SK-N-SH treated with all-trans-retinoic acid at 6 μM for 48 hours (cell line): ENCODE results near the gene EXOC7.
"Not testable (repeated sequence)": the region's sequence is repeated elsewhere in the genome, so short reads cannot be mapped to it uniquely, and the experiment has no call there.

ENCODE experiments used
- ATAC-seq: fragments of 200-7000 bp; cut with Tn5 transposase; 3 replicates; pipeline ENCODE4 v1.9.1; 2020; ENCODE audit warnings: mild to moderate bottlenecking, moderate library complexity
- ARNTL ChIP-seq: fragments of 450-650 bp; formaldehyde crosslinking; IDR thresholded peaks from 2 replicates; pipeline ENCODE4 v1.5.0; 2020; ENCODE audit warnings: low read depth, mild to moderate bottlenecking, moderate library complexity, borderline replicate concordance
- BACH2 ChIP-seq: fragments of 250-450 bp; sonication (Bioruptor Pico); IDR thresholded peaks from 2 replicates; pipeline ENCODE4 v1.9.0; 2021; ENCODE audit warnings: mild to moderate bottlenecking, borderline replicate concordance
- CSDC2 ChIP-seq: fragments of 250-450 bp; sonication (Bioruptor Pico); IDR thresholded peaks from 2 replicates; pipeline ENCODE4 v1.5.0; 2020; ENCODE audit warnings: mild to moderate bottlenecking, moderate library complexity
- ESRRG ChIP-seq: fragments of 250-450 bp; sonication (Bioruptor Pico); IDR thresholded peaks from 2 replicates; pipeline ENCODE4 v1.6.1; 2021; ENCODE audit warnings: mild to moderate bottlenecking
- GLIS3 ChIP-seq: fragments of 250-450 bp; sonication (Bioruptor Pico); IDR thresholded peaks from 2 replicates; pipeline ENCODE4 v1.5.0; 2020; ENCODE audit warnings: mild to moderate bottlenecking, moderate library complexity
- ISL1 ChIP-seq: fragments of 250-450 bp; sonication (Bioruptor Pico); IDR thresholded peaks from 2 replicates; pipeline ENCODE4 v2.1.2; 2022; ENCODE audit warnings: mild to moderate bottlenecking, moderate library complexity
- PPARA ChIP-seq: fragments of 250-450 bp; sonication (Bioruptor Pico); IDR thresholded peaks from 2 replicates; pipeline ENCODE4 v1.5.0; 2020; ENCODE audit warnings: mild to moderate bottlenecking, borderline replicate concordance
- SNAI2 ChIP-seq: fragments of 250-450 bp; sonication (Bioruptor Pico); IDR thresholded peaks from 2 replicates; pipeline ENCODE4 v1.5.0; 2020; ENCODE audit warnings: mild to moderate bottlenecking, moderate library complexity
- TCF4 ChIP-seq: fragments of 250-450 bp; sonication (Bioruptor Pico); IDR thresholded peaks from 2 replicates; pipeline ENCODE4 v1.8.0; 2021; ENCODE audit warnings: mild to moderate bottlenecking, moderate library complexity, borderline replicate concordance
- TOX ChIP-seq: fragments of 250-450 bp; sonication (Bioruptor Pico); IDR thresholded peaks from 2 replicates; pipeline ENCODE4 v1.8.0; 2021; ENCODE audit warnings: mild to moderate bottlenecking, moderate library complexity, borderline replicate concordance
- ZC3H10 ChIP-seq: fragments of 250-450 bp; sonication (Bioruptor Pico); IDR thresholded peaks from 2 replicates; pipeline ENCODE4 v1.5.1; 2021; ENCODE audit warnings: mild to moderate bottlenecking, moderate library complexity
- ZFP3 ChIP-seq: fragments of 250-450 bp; sonication (Bioruptor Pico); IDR thresholded peaks from 2 replicates; pipeline ENCODE4 v1.5.0; 2020; ENCODE audit warnings: mild to moderate bottlenecking, moderate library complexity
- ZFP30 ChIP-seq: fragments of 450-650 bp; formaldehyde crosslinking; IDR thresholded peaks from 2 replicates; pipeline ENCODE4 v1.5.0; 2022; ENCODE audit warnings: mild to moderate bottlenecking, moderate library complexity
- ZNF565 ChIP-seq: fragments of 450-650 bp; formaldehyde crosslinking; conservative IDR thresholded peaks from 2 replicates; pipeline ENCODE4 v1.5.0; 2020; ENCODE audit warnings: low read depth, mild to moderate bottlenecking, moderate library complexity
- ZNF70 ChIP-seq: fragments of 450-650 bp; formaldehyde crosslinking; IDR thresholded peaks from 2 replicates; pipeline ENCODE4 v1.5.0; 2020; ENCODE audit warnings: mild to moderate bottlenecking, moderate library complexity
- TF ChIP-seq, protein P1 (sequence below): fragments of 250-450 bp; sonication (Bioruptor Pico); IDR thresholded peaks from 2 replicates; pipeline ENCODE4 v1.5.1; 2020; ENCODE audit warnings: low read depth, mild to moderate bottlenecking, moderate library complexity
- TF ChIP-seq, protein P2 (sequence below): fragments of 250-450 bp; sonication (Bioruptor Pico); IDR thresholded peaks from 2 replicates; pipeline ENCODE4 v1.8.0; 2020; ENCODE audit warnings: mild to moderate bottlenecking, moderate library complexity, borderline replicate concordance
- TF ChIP-seq, protein P3 (sequence below): fragments of 250-450 bp; sonication (Bioruptor Pico); IDR thresholded peaks from 2 replicates; pipeline ENCODE4 v1.5.0; 2020; ENCODE audit warnings: mild to moderate bottlenecking, moderate library complexity
- TF ChIP-seq, protein P4 (sequence below): fragments of 250-450 bp; sonication (Bioruptor Pico); IDR thresholded peaks from 2 replicates; pipeline ENCODE4 v1.8.0; 2021; ENCODE audit warnings: low read depth, mild to moderate bottlenecking, moderate library complexity, borderline replicate concordance
- TF ChIP-seq, protein P5 (sequence below): fragments of 250-450 bp; sonication (Bioruptor Pico); IDR thresholded peaks from 2 replicates; pipeline ENCODE4 v1.5.1; 2021; ENCODE audit warnings: mild to moderate bottlenecking, moderate library complexity

EXOC7 gene

DNA sequence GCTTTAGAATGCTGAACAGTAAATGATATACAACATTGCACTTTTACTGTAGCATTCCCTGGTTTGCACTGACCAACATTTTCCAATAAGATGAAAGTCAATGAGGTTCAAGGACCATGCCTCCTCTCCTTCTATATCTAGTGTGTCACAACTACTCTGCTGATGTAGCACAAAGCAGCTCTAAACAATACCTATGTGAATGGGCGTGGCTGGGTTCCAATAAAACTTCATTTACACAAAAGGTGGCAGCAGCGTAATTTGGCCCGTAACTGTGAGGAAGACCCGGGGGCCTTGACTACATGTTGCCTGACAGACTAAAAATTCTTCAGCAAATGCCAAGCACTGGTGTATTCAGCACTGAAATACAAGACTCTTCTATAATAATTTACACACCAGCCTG, 37.8 kb downstream of the EXOC7 start:
- TF ChIP-seq ZFP3 (CRISPR knock-in tag) = no peak
- TF ChIP-seq GLIS3 (CRISPR knock-in tag) = no peak
- TF ChIP-seq, protein P1, sequence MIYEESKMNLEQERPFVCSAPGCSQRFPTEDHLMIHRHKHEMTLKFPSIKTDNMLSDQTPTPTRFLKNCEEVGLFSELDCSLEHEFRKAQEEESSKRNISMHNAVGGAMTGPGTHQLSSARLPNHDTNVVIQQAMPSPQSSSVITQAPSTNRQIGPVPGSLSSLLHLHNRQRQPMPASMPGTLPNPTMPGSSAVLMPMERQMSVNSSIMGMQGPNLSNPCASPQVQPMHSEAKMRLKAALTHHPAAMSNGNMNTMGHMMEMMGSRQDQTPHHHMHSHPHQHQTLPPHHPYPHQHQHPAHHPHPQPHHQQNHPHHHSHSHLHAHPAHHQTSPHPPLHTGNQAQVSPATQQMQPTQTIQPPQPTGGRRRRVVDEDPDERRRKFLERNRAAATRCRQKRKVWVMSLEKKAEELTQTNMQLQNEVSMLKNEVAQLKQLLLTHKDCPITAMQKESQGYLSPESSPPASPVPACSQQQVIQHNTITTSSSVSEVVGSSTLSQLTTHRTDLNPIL = no peak
- no peak for TF ChIP-seq ARNTL (CRISPR knock-in tag)
- no peak for TF ChIP-seq ISL1
- TF ChIP-seq TCF4 (CRISPR knock-in tag) = no peak
- no peak for TF ChIP-seq ZNF565 (CRISPR knock-in tag)
- TF ChIP-seq BACH2 (CRISPR knock-in tag) = no peak
- TF ChIP-seq, protein P2, sequence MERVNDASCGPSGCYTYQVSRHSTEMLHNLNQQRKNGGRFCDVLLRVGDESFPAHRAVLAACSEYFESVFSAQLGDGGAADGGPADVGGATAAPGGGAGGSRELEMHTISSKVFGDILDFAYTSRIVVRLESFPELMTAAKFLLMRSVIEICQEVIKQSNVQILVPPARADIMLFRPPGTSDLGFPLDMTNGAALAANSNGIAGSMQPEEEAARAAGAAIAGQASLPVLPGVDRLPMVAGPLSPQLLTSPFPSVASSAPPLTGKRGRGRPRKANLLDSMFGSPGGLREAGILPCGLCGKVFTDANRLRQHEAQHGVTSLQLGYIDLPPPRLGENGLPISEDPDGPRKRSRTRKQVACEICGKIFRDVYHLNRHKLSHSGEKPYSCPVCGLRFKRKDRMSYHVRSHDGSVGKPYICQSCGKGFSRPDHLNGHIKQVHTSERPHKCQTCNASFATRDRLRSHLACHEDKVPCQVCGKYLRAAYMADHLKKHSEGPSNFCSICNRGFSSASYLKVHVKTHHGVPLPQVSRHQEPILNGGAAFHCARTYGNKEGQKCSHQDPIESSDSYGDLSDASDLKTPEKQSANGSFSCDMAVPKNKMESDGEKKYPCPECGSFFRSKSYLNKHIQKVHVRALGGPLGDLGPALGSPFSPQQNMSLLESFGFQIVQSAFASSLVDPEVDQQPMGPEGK (CRISPR knock-in tag) = no peak
- no peak for TF ChIP-seq CSDC2
- no peak for TF ChIP-seq ZC3H10 (CRISPR knock-in tag)
- ATAC-seq = no peak

DNA sequence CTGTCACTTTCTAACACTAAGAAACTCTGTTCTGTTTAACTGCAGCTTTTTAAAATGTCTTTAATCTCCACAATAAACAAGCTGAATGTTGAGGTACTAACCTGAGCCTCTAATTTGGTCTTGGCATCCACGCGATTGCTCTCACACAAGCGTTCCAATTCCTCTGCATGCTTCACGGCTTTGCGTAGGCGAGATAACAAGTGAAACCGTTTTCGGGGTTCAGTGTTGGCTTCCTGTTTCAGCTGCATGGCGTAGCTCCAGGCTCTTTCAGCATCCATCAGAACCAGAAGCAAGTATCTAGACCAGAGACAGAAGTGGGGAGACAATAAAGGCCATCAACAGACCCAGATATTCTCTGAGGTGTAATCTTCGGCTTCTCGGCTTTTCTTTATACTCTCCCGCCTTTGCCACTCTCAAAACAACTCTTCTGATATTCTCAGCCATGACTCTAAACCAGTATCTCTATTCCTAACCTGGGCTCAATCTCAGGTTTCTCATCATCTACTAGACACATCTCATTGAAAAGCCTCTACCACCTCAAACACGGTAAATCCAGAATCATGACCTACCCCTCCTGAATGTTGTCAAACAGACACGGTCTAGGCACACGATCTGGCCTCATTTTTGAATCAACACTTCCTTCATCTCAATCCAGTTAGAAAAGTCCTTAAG, 39.6 kb downstream of the EXOC7 start:
- ATAC-seq = no peak
- TF ChIP-seq, protein P3, sequence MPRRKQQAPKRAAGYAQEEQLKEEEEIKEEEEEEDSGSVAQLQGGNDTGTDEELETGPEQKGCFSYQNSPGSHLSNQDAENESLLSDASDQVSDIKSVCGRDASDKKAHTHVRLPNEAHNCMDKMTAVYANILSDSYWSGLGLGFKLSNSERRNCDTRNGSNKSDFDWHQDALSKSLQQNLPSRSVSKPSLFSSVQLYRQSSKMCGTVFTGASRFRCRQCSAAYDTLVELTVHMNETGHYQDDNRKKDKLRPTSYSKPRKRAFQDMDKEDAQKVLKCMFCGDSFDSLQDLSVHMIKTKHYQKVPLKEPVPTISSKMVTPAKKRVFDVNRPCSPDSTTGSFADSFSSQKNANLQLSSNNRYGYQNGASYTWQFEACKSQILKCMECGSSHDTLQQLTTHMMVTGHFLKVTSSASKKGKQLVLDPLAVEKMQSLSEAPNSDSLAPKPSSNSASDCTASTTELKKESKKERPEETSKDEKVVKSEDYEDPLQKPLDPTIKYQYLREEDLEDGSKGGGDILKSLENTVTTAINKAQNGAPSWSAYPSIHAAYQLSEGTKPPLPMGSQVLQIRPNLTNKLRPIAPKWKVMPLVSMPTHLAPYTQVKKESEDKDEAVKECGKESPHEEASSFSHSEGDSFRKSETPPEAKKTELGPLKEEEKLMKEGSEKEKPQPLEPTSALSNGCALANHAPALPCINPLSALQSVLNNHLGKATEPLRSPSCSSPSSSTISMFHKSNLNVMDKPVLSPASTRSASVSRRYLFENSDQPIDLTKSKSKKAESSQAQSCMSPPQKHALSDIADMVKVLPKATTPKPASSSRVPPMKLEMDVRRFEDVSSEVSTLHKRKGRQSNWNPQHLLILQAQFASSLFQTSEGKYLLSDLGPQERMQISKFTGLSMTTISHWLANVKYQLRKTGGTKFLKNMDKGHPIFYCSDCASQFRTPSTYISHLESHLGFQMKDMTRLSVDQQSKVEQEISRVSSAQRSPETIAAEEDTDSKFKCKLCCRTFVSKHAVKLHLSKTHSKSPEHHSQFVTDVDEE (CRISPR knock-in tag) = no peak
- TF ChIP-seq, protein P2 (CRISPR knock-in tag) = no peak
- TF ChIP-seq, protein P4, sequence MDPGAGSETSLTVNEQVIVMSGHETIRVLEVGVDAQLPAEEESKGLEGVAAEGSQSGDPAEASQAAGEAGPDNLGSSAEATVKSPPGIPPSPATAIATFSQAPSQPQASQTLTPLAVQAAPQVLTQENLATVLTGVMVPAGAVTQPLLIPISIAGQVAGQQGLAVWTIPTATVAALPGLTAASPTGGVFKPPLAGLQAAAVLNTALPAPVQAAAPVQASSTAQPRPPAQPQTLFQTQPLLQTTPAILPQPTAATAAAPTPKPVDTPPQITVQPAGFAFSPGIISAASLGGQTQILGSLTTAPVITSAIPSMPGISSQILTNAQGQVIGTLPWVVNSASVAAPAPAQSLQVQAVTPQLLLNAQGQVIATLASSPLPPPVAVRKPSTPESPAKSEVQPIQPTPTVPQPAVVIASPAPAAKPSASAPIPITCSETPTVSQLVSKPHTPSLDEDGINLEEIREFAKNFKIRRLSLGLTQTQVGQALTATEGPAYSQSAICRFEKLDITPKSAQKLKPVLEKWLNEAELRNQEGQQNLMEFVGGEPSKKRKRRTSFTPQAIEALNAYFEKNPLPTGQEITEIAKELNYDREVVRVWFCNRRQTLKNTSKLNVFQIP (CRISPR knock-in tag) = no peak
- TF ChIP-seq BACH2 (CRISPR knock-in tag) = no peak
- TF ChIP-seq ZNF70 (CRISPR knock-in tag) = no peak
- TF ChIP-seq, protein P5, sequence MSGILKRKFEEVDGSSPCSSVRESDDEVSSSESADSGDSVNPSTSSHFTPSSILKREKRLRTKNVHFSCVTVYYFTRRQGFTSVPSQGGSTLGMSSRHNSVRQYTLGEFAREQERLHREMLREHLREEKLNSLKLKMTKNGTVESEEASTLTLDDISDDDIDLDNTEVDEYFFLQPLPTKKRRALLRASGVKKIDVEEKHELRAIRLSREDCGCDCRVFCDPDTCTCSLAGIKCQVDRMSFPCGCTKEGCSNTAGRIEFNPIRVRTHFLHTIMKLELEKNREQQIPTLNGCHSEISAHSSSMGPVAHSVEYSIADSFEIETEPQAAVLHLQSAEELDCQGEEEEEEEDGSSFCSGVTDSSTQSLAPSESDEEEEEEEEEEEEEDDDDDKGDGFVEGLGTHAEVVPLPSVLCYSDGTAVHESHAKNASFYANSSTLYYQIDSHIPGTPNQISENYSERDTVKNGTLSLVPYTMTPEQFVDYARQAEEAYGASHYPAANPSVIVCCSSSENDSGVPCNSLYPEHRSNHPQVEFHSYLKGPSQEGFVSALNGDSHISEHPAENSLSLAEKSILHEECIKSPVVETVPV (CRISPR knock-in tag) = no peak
- no peak for TF ChIP-seq PPARA
- TF ChIP-seq TOX (CRISPR knock-in tag) = no peak
- TF ChIP-seq ARNTL (CRISPR knock-in tag) = no peak
- TF ChIP-seq GLIS3 (CRISPR knock-in tag) = no peak
- no peak for TF ChIP-seq ESRRG
- TF ChIP-seq ZNF565 (CRISPR knock-in tag) = no peak
- TF ChIP-seq CSDC2 = no peak
- TF ChIP-seq, protein P1 = no peak
- no peak for TF ChIP-seq SNAI2 (CRISPR knock-in tag)
- TF ChIP-seq TCF4 (CRISPR knock-in tag) = no peak
- no peak for TF ChIP-seq ZFP30 (CRISPR knock-in tag)
- no peak for TF ChIP-seq ZC3H10 (CRISPR knock-in tag)
- TF ChIP-seq ISL1 = no peak

DNA sequence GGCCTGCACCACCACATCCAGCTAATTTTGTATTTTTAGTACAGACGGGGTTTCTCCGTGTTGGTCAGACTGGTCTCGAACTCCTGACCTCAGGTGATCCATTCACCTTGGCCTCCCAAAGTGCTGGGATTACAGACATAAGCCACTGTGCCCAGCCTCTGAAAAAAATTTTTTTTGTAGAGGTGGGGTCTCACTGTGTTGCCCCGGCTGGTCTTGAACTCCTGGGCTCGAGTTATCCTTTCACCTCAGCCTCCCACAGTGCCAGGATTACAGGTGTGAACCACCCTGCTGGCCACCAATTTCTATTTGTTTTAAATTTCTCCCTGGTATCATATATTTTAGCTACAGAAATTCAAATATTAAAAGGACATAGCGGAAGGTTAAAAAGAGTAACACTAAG, 45.3 kb downstream of the EXOC7 start:
- not testable (repeated sequence) for ATAC-seq
